ENCODE results near the gene PLEKHA7.
"Not testable (repeated sequence)": the region's sequence is repeated elsewhere in the genome, so short reads cannot be mapped to it uniquely, and the experiment has no call there.

The PLEKHA7 gene

DNA sequence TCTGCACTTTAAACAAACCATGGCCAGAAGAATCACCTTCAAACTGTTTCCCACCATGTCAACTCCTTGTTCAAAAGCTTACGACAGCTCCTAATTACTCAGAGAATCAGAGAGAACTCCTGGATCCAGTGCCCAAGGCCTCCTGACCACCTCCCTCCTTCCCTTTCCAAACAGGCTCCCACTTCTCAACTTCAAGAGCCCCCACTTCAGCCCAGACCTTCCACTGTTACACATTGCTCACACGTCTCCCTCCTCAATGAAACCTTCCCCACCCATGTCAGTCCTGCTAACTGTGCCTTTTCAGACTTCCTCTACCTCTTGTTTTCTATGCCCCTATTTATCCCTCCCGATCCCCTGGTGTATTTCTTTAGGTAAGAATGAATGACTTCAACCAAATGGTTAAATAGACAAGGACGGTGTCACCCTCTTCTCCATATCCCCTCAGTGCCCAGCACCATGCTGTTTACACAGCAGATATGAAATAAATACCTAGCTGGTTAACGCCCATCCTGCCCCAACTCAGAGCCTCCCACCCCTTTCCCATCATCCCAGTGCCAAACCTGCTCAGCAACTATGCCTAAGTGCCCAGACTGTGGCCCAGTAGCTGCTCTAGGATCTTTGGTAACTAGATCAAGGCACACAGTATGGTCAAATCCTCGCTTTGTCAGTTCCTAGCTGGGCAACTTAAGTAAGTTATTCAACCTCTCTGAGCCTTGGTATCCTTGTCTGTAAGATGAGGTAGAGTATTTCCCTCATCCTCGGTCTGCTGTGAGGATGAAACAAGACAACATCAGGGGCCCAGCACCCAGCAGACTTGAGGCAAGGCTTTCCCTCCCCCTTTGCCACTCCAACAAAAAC lies 36.8 kb downstream of the PLEKHA7 start:
- DNase-seq, result no peak

DNA sequence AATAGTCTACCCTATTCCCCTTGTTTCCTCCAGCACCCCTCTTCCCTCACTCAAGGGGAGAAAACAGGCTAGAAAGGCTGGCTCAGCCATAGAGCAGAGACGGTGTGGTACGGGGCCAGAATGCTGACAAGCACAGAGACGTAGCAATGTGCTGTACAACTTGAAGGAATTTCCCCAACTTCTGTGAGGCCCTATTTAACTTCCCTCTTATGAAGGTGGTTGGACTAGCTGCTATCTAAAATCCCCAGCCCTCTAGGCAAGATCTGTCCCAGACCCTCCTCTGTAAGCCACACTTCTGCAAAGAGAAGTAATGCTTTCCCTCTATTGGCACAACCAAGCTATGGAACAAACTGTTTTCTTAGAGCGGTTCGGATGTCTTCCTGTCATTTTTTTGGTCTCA lies 37.8 kb downstream of the PLEKHA7 start:
- DNase-seq, result no peak

DNA sequence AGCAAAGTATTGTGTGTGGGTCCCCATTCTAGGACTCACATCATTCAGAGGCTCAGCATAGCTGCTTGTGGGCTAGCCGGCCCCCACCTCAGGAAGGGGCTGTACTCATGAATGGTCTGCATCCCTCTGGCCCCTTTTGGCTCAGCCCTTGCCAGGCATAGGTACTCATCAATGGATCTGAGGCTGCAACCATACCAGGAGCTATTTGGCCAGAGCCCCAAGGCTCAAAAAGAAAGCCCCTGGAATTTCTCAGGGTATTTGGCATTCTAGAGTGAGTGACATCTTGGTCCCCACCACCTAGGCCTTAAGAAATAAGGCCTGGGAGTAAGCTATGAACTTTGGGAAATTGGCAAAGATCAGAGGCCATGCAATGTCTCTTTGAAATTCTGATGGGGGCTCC lies 38.3 kb downstream of the PLEKHA7 start:
- no peak for DNase-seq

DNA sequence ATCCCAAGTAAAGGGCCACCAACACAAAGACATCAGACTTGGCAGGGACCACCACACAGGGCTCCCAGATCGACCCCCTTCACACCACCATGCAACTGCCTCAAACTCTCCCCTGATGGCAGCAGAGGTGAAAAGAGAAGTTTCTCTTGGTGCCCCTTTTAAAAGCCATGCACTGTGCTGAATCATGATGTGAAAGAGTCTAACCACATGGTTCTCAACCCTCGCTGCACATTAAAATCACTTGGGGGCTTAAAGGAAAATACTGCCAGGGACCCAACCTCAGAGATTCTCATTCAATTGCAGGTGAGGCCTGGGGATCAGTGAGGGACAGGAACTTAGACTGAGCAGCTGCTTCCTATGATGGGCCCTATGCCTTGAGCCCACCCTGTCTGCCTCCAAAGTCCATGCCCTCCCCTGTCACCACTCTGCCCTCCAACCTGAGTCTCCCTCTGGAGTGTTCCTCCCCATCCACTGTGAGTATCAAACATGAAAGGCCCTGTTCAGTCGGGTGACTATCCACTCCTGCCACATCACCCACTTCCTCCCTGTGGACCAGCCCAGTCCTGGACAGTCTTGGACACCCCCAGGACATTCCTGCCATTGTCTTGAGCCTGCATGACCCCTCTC lies 40.8 kb downstream of the PLEKHA7 start:
- DNase-seq, result no peak

DNA sequence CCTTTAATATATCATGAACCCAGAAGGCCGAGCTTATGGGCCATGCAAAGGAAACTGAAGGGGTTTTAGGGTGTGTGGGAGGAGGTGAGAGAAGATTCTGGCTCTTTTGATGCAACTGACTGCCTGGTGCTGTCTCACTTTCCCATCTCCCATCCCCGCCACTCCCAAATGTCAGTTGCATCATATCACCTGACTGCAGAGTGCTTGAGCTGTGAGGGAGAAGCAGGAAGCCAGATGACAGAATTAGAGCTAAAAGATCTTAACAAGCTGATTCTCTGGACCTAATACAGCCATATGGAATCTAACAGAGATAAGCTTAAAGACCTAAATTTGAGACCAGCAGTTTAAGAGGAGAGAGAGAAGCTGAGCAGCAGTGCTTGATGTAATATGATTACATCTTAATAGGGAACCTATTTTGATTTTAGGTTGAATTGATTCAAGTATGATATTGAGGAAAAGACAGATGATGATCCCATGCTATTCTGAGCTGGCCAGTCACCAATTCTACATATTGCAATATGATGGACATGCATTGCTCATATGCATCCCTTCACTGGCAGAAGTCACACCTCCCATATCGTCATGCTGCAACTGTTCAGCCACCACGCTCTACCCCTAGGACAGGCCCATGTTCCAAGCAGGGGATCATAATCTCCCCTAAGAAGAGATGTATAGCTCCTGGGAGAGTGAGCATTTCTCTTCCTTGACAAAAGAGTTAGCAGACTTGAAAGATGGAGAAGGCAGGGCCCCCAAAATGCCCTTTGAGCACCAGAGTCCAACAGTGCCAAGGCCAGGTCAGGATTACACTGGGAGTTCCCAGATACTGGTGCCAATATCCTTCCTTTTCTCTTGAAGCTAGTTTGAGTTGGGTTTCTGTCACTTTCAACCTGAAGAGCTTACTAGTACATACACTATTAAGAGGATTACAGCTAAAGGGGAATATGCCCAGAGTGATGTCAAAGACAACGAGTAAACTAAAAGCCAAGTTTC lies 44.9 kb downstream of the PLEKHA7 start:
- DNase-seq, result no peak

DNA sequence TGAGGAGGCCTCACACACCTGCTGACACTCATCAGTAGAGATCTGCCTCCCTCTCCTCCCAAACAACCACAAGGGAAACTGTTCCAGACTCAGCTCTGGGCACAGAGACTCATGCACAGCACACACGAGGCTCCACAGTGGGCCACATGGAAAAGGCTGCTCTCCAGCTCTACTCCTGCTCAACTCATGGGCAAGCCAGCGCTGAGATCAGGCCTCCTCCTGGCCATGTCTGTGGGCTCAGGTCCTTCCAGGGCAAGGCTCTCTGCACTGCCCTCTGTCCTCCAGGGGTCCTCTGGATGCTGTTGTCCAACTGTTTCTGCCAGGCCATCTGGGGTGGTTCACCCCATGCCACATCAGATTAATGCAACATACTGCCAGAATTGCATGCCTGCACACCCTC lies 46.0 kb downstream of the PLEKHA7 start:
- DNase-seq, result no peak

DNA sequence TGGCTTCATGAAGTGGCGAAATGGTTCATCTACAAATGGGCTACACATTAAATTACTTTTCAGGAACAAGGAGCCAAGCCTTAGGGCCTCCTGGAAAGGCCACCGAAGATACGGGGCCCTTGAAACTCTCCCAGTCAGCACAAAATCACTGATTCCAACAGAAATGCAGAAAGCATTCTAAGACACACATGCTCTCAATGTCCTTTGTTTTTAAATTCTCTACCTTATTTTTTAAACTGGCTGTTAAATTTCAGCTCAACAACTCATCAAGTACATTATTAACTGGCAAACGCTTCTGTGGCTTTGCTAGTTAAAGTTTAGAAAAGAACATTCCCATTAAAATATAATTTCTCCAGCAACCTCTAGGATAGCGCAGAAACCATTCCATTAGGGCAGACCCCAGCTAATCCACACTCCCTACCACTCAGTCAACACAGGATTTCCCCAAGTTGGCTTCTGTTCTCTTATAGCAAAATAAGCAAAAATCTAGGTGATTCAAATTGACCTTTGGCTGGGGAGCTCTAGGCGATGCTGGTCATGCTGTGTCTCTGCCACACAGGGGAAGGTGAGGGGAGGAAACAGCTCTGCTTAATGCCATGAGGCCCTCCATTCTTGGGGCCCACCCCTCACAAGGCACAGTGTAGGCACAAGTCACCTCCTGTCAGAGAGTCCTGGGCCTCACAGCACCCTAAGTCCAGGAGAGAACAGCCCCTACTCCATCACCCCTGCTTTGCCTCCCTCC lies 47.1 kb downstream of the PLEKHA7 start:
- no peak for DNase-seq

DNA sequence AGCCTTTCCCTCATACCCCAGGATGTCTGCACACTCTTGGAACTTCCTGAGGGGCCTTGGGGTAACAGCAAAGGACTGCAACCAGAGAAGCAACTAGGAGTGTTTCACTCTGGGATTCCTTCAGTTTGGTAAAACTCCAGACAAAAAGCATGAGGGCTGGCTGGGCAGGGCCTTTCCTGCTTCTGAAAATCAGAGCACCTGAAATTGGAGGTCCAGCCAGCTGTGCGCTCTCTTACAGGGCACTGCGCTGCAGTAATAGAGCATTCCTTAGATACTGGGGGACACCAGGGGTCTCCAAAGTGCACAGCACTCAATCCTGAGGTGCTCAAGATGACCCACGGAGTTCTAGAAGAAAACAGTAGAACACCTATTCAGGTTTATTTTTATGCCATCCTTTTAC lies 49.7 kb downstream of the PLEKHA7 start:
- DNase-seq, result no peak

DNA sequence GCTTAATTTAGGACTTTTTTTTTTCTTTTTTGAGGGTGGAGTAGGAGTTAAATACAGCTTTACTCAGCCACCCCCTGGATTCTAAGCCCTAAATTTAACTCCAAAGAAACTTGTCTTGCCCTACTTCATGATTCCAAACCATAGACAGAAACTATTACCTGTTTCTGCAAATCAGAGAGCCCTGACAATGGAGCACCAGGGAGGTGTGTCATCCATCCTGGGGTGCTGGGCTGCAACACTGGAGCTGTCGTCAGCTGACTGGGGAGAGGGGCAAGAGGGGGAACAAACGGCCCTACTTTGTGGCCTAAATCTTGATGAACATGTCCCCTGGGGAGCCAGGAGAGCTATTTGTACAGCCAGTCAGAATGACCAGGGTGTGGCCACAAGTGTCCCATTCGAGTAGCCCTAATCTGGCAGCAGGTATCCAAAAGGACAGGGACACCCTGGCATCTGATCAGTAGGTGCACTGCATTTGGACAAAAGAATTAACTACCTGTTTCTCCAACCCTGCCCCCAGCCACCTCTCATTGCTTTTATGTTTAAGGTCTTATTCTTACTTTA lies 50.8 kb downstream of the PLEKHA7 start:
- no peak for DNase-seq

DNA sequence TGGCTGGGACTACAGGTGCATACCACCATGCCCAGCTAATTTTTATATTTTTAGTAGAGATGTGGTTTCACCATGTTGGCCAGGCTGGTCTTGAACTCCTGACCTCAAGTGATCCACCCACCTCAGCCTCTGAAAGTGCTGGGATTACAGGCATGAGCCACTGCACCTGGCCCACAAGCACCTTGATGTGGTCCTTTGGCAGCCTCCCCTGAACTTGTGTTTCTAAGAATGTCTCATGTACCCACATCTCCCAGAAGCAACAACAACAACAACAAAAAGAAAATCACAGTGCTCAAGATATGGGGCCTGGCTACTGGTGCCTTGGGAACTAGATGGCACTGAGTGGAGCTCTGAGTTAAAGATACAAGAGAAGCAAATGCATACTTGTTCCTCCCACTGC lies 51.6 kb downstream of the PLEKHA7 start:
- DNase-seq, result not testable (repeated sequence)

DNA sequence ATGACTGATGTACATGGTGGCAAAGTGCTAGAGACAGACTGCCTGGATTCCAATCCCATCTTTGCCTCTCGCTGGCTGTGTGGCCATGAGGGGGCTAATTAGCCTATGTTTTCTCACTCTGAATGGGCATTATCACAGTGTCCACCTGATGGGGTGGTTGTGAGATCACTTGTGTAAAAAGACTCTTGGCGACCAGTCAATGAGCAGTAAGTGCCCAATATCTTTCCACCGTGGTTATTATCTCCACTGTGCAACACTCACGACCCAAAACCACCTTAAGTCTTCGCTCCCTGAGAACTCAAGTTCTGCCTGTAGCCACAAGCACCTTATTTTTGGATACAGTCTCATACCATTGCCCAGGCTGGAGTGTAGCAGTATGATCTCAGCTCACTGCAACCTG lies 52.1 kb downstream of the PLEKHA7 start:
- no peak for DNase-seq

DNA sequence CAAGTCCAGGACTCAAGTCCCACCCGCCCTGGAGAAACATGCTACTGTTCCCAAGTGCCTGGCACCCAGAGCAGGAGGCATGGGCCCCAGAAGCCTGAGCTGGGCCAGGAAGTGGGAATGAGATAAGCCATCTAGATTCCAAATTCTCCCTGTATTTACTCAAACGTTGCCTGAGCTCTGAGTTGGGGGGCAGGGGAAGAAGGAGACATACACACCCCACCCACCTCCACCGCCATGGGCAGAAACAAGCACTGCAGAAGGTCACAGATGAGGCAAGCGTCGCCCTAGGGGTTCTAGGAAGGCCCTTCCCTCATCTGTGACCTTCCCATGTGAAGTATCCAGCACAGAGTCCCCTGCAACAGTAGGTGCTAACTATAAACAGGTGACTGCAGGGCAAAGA lies 54.0 kb downstream of the PLEKHA7 start:
- no peak for DNase-seq

DNA sequence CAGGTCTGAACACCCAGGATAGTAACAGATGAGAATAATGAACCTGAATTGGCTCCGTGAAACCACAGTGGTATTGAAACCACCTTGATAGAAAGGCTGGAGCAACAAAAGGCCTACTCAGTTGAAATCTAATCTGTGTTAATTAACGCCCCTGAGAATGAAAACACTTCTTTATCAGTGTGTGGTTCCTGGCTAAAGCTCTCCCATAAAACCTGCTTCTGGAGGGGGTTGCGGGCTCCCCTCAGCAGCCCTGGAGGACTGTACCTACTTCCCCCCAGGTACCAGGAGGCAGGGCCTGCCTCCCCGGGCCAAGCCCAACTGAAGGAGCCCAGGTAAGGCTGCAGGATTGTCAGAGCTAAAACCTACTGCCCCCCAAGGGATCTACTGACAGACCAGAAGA lies 54.6 kb downstream of the PLEKHA7 start:
- DNase-seq, result no peak

DNA sequence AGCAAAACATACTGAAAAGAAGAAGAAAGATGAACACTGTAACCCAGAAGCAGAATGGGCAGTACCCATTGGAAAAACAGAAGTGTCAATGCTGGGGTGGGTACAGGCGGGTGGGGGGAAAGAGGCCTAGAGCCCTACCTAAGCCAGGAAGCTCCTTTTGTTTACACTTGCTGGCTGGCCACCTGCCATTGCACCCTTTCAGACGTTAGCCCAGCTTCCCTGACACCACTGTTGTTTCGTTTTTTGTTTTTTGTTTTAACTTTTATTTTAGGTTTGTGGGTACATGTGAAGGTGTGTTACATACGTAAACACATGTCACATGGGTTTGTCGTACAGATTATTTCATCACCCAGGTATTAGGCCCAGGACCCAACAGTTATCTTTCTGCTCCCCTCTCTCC lies 55.4 kb downstream of the PLEKHA7 start:
- DNase-seq, result no peak

DNA sequence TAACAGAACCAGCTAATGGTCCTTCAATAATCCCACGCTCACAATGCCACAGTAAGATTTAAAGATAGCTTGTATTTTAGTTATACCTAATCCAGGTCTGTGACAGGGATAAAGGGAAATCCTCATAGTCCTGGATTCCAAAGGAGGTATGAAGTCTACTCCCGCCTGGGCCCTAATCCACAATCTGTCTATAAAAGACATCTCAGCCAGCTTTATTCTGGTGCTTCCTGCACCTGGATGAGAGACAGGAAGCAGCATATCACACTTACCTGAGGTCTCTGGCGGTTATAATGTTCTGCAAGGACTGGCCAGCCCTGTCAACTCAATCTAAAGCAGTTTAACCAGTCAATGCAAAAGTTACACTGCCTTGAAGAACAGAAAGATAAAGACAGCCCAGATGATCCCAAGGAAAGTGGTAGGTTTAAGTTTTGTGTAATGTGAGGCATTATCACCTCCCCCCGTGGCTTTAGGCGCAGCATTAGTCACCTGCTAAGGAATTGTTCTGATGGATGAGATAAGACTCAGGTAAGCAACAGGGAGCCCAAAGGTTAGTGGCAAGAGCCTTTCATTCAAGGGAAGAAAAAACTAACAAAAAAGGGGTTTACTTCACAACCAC lies 57.6 kb downstream of the PLEKHA7 start:
- DNase-seq, result no peak

DNA sequence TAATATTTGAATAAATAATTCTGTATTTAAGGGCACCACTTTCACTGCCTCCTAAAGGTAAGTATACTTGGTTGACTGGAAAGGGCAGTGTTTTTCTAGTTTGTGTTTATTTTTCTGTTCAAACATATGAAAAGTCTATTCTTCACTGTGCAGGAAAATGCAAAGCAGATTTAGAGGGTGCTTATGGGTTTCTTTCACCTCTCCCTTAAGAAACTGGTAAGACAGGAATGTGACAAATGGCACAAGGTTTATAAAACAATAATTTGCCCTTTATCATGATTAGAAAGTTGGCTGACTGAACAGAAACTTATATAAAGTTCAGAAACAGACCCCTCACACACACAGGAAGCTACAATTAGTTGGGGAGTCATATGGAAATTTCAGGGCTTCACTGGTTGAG lies 60.6 kb downstream of the PLEKHA7 start:
- DNase-seq, result no peak

DNA sequence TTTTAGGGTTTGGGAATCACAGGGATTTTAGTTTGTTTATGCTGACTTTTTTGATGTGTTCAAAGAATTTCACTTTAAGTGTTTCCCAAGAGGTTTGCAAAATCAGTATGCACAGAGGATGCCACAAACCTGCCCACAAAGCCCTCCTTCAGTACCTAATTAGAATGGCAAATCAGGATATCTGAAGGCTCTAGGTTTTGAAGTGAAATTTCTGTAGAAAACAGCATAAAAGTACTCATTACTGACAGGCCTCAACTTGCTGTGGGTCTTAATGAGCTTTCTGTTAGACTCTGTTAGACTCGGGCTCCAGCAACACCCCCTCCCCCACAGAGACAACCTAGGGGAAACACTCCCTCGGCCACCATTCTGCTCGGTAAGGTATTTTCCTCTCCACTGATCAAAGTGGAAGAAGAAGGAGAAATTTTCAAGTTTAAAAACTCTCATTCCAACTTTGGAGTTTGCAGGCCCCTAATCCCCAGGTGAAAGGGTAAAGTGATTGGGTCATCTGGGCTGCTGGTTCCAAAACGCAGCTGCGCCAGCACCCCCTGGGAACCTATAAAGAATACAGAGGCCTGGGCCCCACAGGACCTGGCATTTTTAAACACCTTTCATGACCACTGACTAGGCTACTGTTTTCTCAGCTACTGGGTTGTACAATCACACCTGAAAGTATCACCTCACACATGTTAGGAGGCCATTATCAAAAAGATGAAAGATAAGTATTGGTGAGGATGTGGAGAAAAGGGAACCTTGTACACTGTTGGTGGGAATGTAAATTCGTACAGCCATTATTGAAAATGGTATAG lies 67.5 kb downstream of the PLEKHA7 start:
- DNase-seq, result no peak

DNA sequence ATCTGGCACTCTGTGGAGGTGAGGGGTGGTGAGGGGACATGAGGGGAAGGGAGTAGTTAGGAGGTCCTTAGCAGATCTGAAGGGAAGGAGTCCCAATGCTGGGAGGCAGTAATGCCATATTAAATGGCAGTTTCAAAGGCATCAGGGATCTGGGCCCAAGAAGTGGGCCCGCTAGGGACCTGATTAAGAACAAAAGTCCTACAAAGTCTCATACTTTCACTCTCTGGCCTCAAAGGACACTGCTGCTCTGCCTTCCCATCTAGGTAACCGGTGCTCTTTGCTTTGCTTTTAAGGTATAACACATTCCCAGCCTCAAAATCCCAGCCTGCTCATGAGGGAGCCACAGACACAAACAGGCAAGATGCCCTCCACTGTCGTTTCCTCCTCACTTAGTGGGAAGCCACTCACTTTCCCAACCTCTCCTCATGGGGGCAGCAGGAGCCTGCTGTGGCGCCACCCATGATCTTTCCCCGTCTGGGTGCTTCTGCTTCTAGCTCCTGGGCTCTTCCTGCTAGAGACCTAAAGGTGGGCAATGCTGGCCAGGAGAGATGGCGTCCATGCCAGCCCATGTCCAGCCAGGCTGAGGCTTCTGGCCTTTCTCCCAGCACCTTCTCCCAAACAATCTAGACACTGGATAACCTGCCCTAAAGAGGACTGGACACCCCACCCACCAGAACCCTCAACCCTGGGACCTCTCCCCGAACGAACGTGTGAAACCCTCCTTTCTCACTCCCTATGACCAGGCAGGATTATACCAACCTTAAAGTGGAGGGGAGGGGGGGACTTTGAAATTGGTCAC lies 68.3 kb downstream of the PLEKHA7 start:
- DNase-seq, result peak; percentile 31

DNA sequence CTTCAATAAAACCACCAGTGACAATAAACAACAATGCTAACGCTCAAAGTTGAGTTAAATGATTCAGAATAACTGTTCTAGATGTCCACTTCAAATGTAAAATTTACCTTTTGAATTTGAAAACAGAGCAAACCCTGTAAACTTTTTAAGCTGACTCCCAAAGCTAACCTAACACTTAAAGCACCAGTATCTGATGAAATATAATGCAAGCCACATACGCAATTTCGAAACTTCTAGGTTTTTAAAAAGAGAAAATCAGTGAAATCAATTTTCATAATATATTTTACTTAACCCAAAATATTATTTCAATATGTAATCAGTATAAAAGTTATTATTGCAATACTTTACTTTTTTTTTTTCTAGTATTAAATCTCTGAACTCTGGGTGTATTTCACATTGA lies 71.3 kb downstream of the PLEKHA7 start:
- DNase-seq, result no peak

DNA sequence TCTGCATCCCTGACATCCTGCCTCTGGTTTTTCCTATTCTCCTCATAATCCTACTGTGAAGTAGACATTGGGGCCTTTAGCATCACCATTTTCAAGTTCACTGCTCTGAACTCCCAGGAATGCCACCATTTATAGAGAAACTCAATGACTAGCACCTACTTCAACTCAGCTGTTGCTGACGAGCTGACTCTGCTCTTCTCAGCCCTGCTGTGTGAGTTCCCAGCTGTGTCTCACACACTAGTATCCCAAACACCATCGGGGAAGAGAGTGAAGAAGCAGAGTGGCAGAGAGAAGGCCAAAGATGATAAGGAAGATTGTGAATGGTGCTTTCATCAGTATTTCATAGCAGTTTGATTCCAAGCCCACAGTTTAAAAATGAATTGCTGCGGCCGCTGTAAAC lies 71.9 kb downstream of the PLEKHA7 start:
- no peak for DNase-seq

Measured in CD4-positive, alpha-beta T cell treated with Interleukin-4 for 4 hours (primary cell).